ENCODE data around the gene BCAS3. TPM values are rescaled to one million over a fixed set of nuclear protein-coding genes. Genes with fewer than 3 reads are reported as not detected.

BCAS3 gene
- total RNA-seq, 1 experiment from 2014 or later: 26.3 TPM

- RAD21 ChIA-PET (ENCODE audit: low non-redundant PET in 1 of 2, low total read pairs in 2 of 2, uncharacterized antibody in 2 of 2, unreplicated experiment in 2 of 2): interaction anchor here (0.6 to 2.1 kb wide), 13 partner anchors 12 to 697 kb away, joined by 3 to 11 read pairs (median 3); no protein-coding TSS in a partner anchor
- H3K36me3 ChIP-seq (ENCODE audit: control insufficient read depth in 1 of 2, insufficient read depth in 2 of 2, low read length in 2 of 2): no peaks in the 10 kb centered on the region
- H3K27ac ChIP-seq (ENCODE audit: low read depth, low read length): peak overlapping the region; percentile 97
- no peaks in the 10 kb centered on the region for H3K79me2 ChIP-seq (ENCODE audit: insufficient read depth, low read length)
- intact Hi-C loops (cut with micrococcal nuclease): loop anchor here (1.0 to 5.0 kb wide), 9 partner anchors 139 to 697 kb away; partner anchors contain the start of gene MED13
- no TSS peak for BruUV-seq (replicated peaks)
- ATAC-seq: peak; percentile 62
- H3K4me1 ChIP-seq (ENCODE audit: control insufficient read depth in 1 of 2, insufficient read depth in 2 of 2, low read length in 2 of 2): peaks cover 58 to 70% of the 10 kb centered on the region in 2 experiments
- H3K9ac ChIP-seq (ENCODE audit: low read length): peak overlapping the region; percentile 75
- peak; percentile 49 for DNase-seq (ENCODE audit: low read depth, low spot score)
- H3K27me3 ChIP-seq (ENCODE audit: insufficient read depth, low read length): no peaks in the 10 kb centered on the region
- TF ChIP-seq CTCF (IDR thresholded peaks at IDR 0.05 in 2 of 3, conservative IDR thresholded peaks at IDR 0.05 in 1 of 3; ENCODE audit: borderline replicate concordance in 1 of 3, insufficient read depth in 1 of 3, low read depth in 2 of 3, low read length in 2 of 3): peak; percentile 94 to 100 (median 99)
- TF ChIP-seq, protein P1, sequence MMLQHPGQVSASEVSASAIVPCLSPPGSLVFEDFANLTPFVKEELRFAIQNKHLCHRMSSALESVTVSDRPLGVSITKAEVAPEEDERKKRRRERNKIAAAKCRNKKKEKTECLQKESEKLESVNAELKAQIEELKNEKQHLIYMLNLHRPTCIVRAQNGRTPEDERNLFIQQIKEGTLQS (IDR thresholded peaks at IDR 0.05): no peak
- TF ChIP-seq ZFX (IDR thresholded peaks at IDR 0.05): peak; percentile 48
- no peak for TF ChIP-seq REST (IDR thresholded peaks at IDR 0.05; ENCODE audit: low read depth)
- TF ChIP-seq MAX (IDR thresholded peaks at IDR 0.05): peak; percentile 67; the same call in 1 of the 2 replicates
- peak; percentile 100 for TF ChIP-seq RAD21 (IDR thresholded peaks at IDR 0.05; ENCODE audit: low read depth)
- TF ChIP-seq CBX3 (IDR thresholded peaks at IDR 0.05; ENCODE audit: low read depth): no peak
- TF ChIP-seq POLR2AphosphoS5 (IDR thresholded peaks at IDR 0.05; ENCODE audit: low read depth, low read length): peak; percentile 61; the same call in 1 of the 2 replicates
- H2AFZ ChIP-seq (ENCODE audit: low read depth, low read length, poor library complexity, severe bottlenecking): peak overlapping the region; percentile 63
- H3K9me2 ChIP-seq (ENCODE audit: insufficient read depth): no peaks in the 10 kb centered on the region
- CTCF ChIA-PET: interaction anchor here (0.6 to 5.0 kb wide), 27 partner anchors 9 to 697 kb away, joined by 3 to 60 read pairs (median 5); no protein-coding TSS in a partner anchor
- no peaks in the 10 kb centered on the region for H3K9me3 ChIP-seq (ENCODE audit: control insufficient read depth in 1 of 2, insufficient read depth in 1 of 2, low read depth in 1 of 2, low read length in 2 of 2)
- H3K4me2 ChIP-seq (ENCODE audit: low read length): peak overlapping the region; percentile 93
- POLR2A ChIA-PET: no interaction called here
- peak overlapping the region; percentile 54 to 64 for H3K4me3 ChIP-seq (replicated peaks in 1 of 2; ENCODE audit: low read depth in 1 of 2, low read length in 2 of 2)
- H4K20me1 ChIP-seq (ENCODE audit: insufficient read depth): no peaks in the 10 kb centered on the region
These were observed 734.6 kb downstream of the BCAS3 start for GRCh38 chr17:61412143-61412859.

Measured in HCT116 (cell line).